GM18861 (cell line): ENCODE measurements around the gene ANGPTL8.

Source experiments
- ATAC-seq: cut with Tn5 transposase; IDR thresholded peaks from one replicate; pipeline ENCODE4 v1.9.1; 2021; ENCODE audit not compliant: unreplicated experiment

ANGPTL8 gene

DNA sequence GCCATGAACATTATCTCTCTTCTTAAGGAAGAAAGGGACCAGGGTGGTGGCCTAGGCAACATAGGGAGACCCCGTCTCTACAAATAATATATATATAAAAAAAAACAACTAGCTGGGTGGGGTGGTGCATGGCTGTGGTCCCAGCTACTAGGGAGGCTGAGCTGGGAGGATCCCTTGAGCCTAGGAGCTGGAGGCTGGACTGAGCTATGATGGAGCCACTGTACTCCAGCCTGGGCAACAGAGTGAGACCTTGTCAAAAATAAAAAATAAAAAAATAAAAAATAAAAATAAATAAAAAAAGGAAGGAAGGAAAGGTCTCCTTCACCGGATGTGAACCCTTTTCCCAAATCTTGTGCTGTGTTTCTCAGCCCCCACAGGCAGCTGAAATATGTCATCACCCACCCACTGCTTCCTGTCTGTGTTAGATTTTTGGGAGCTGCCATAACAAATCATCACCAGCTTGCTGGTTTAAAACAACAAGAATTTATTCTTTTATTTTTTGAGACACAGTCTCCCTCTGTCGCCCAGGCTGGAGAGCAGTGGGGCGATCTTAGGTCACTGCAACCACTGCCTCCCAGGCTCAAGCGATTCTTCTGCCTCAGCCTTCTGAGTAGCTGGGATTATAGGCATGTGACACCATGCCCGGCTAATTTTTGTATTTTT is 47.0 kb downstream of the ANGPTL8 start:
- no peak for ATAC-seq

DNA sequence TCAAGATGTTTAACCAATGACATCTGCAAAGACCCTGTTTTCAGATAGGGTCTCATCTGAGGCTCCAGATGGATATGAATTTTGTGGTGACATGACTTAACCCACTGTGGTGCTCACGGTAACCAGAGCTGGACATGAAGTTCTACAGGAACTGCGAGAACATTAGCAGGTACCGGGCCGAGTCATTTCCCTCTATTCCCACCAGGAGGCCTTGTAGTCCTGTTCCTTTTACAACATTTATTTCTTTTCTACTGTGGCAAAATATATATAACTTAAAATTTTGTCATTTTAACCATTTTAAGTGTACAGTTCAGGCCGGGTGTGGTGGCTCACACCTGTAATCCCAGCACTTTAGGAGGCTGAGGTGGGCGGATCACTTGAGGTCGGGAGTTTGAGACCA is 48.9 kb downstream of the ANGPTL8 start:
- no peak for ATAC-seq

- no peak for ATAC-seq
Observed at GRCh38 chr19:11290256-11290655, 50.8 kb downstream of the ANGPTL8 start.

GRCh38 chr19:11291415-11291814 is 52.0 kb downstream of the ANGPTL8 start:
- no peak for ATAC-seq
